Endothelial cell (in vitro differentiated cells): Measurements from ENCODE around the gene NPHP4. TPM values are rescaled to one million over a fixed set of nuclear protein-coding genes. Genes with fewer than 3 reads are reported as not detected.

ENCODE experiments used
- DNase-seq: peaks from one replicate; pipeline ENCODE4 v3.0.0; 2021; ENCODE audit warnings: low spot score
- H3K27ac Mint-ChIP-seq: one replicate; pipeline ENCODE4 v1.8.0; 2021; ENCODE audit warnings: mixed read lengths, inconsistent platforms; ENCODE audit not compliant: unreplicated experiment
- H3K27me3 Mint-ChIP-seq: one replicate; pipeline ENCODE4 v1.8.0; 2021; ENCODE audit warnings: mild to moderate bottlenecking, moderate library complexity, mixed read lengths, inconsistent platforms; ENCODE audit not compliant: unreplicated experiment
- H3K36me3 Mint-ChIP-seq: one replicate; pipeline ENCODE4 v1.8.0; 2021; ENCODE audit warnings: mild to moderate bottlenecking, low read depth, mixed read lengths, inconsistent platforms; ENCODE audit not compliant: unreplicated experiment
- H3K4me1 Mint-ChIP-seq: one replicate; pipeline ENCODE4 v1.8.0; 2021; ENCODE audit warnings: mild to moderate bottlenecking, mixed read lengths, inconsistent platforms; ENCODE audit not compliant: unreplicated experiment
- H3K4me3 Mint-ChIP-seq: one replicate; pipeline ENCODE4 v1.8.0; 2021; ENCODE audit warnings: mild to moderate bottlenecking, mixed read lengths, inconsistent platforms; ENCODE audit not compliant: unreplicated experiment
- H3K9me3 Mint-ChIP-seq: one replicate; pipeline ENCODE4 v1.8.0; 2021; ENCODE audit warnings: mixed read lengths, inconsistent platforms; ENCODE audit not compliant: unreplicated experiment
- total RNA-seq: library from RNA; stranded (reverse); fragmentation: NEBNext Ultra II Directional; extraction: Animal tissue kit (Norgen Biotek cat#: 25700); gene quantifications from one replicate; pipeline ENCODE4 v1.2.1, GENCODE V29; 2021; ENCODE audit not compliant: unreplicated experiment
- TF ChIP-seq, protein P1 (sequence below): fragments of 200-600 bp; sonication (generic); IDR thresholded peaks from one replicate; pipeline ENCODE4 v1.5.0; 2021; ENCODE audit warnings: antibody characterized with exemption; ENCODE audit not compliant: unreplicated experiment

Gene NPHP4
- total RNA-seq, 1 donor from 2014 or later: 15.3 TPM

DNA sequence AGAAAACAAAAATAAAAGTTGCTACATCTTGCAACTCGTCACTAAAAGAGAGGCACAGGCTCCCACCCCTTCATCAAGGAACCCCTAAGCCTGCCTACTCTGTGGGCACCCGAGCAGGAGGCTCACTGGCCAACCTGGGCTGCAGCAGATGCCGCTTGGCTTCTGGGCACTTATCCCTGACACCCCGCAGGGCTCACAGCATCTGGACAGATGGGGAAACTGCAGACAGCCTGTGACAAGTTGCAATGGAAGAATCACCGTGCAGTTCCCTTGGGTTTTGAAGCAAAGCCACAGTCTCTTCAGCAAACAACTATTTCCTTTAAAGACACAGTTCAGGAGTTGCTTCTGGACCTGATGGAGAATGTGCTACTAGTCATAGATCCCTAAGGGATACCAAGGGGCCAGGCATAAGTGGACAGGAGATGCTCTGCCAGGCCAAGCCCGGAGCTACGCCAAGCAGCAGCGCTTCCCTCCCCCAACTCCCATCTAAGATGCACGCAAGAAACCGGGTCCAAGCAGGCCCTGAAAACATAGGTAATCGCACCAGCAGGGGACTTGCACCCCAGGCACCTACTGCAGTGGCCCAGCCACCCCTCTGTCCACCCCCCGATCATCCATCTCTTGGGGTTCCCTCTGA lies 170.6 kb downstream of the NPHP4 start:
- peaks cover 6% of the 10 kb centered on the region for H3K27me3 Mint-ChIP-seq
- H3K4me1 Mint-ChIP-seq: no peaks in the 10 kb centered on the region
- no peak for DNase-seq
- H3K4me3 Mint-ChIP-seq: no peak overlapping the region
- H3K36me3 Mint-ChIP-seq: no peaks in the 10 kb centered on the region
- no peak overlapping the region for H3K27ac Mint-ChIP-seq
- peaks cover 6% of the 10 kb centered on the region for H3K9me3 Mint-ChIP-seq
- TF ChIP-seq, protein P1, sequence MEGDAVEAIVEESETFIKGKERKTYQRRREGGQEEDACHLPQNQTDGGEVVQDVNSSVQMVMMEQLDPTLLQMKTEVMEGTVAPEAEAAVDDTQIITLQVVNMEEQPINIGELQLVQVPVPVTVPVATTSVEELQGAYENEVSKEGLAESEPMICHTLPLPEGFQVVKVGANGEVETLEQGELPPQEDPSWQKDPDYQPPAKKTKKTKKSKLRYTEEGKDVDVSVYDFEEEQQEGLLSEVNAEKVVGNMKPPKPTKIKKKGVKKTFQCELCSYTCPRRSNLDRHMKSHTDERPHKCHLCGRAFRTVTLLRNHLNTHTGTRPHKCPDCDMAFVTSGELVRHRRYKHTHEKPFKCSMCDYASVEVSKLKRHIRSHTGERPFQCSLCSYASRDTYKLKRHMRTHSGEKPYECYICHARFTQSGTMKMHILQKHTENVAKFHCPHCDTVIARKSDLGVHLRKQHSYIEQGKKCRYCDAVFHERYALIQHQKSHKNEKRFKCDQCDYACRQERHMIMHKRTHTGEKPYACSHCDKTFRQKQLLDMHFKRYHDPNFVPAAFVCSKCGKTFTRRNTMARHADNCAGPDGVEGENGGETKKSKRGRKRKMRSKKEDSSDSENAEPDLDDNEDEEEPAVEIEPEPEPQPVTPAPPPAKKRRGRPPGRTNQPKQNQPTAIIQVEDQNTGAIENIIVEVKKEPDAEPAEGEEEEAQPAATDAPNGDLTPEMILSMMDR: no peak

DNA sequence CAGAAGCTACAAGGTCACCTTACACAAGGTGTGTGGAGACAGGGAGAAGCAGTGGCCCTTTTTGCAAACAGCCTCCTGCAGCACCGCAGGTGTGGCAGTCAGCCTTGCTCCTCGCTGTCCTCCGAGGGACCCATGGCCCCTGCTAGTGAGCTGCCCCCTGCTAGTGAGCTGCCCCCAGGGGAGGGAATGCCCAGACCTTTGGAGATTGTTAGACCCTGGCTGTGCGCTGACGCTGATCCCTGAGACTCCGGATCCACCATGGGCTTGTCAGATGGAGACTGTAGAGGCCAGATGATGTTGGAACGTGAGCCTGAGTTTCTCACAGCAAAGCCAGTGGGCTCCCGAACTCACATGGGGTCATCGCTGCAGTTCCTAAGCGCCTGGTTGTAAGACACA lies 172.2 kb downstream of the NPHP4 start:
- H3K27ac Mint-ChIP-seq: no peak overlapping the region
- peaks cover 7% of the 10 kb centered on the region for H3K27me3 Mint-ChIP-seq
- H3K4me1 Mint-ChIP-seq: no peaks in the 10 kb centered on the region
- TF ChIP-seq, protein P1: no peak
- peaks cover 6% of the 10 kb centered on the region for H3K9me3 Mint-ChIP-seq
- no peak for DNase-seq
- no peaks in the 10 kb centered on the region for H3K36me3 Mint-ChIP-seq
- H3K4me3 Mint-ChIP-seq: no peak overlapping the region

DNA sequence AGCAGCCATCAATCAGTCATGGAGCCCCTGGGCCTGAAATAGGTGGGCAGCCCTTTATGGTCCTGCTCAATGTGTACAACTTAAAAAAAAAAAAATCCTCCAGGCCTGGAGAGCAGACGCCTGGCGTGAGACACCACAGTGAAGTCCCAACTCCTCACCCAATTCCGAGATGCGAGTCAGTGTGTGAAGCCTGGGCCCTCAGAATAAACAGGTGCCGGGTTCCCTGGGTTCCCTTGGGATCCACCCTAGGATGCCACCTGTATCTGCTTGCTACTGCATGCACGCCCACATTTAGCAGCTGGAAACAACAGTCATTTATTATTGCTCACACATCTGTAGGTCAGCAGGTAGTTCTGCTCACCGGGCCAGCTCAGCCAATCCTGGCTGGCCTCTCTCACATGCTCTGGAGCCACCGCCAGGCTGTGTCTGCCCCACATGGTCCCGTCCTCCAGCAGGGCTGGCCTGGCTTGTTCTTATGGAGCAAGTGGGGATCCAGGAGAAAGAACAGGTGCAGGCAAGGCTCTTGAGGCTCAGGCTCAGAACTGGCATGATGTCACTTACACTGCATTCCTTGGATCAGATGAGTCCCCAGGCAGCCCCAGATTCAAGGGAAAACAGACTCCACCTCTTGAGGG lies 172.7 kb downstream of the NPHP4 start:
- H3K4me3 Mint-ChIP-seq: no peak overlapping the region
- peaks cover 6% of the 10 kb centered on the region for H3K9me3 Mint-ChIP-seq
- TF ChIP-seq, protein P1: no peak
- peaks cover 7% of the 10 kb centered on the region for H3K27me3 Mint-ChIP-seq
- no peak overlapping the region for H3K27ac Mint-ChIP-seq
- no peak for DNase-seq
- H3K36me3 Mint-ChIP-seq: no peaks in the 10 kb centered on the region
- no peaks in the 10 kb centered on the region for H3K4me1 Mint-ChIP-seq

DNA sequence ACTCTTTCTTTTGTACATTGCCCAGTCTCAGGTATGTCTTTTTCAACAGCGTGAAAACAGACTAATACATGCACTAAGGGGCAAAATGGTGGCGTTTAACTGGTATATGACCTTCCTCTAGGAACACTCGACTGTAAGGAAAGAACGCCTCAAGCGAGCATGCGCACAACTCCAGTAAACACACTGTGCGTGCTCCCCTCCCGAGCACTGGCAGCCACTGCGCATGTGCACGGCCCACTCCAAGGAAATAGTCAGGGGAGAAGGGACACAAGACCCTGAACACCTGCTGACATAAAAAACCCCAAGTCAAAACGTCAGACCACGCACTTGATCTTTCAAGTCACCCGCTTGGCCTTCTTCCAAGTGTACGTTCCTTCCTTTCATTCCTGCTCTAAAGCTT lies 173.5 kb downstream of the NPHP4 start:
- H3K4me1 Mint-ChIP-seq: no peaks in the 10 kb centered on the region
- H3K4me3 Mint-ChIP-seq: no peak overlapping the region
- TF ChIP-seq, protein P1: no peak
- no peak overlapping the region for H3K27ac Mint-ChIP-seq
- DNase-seq: no peak
- H3K9me3 Mint-ChIP-seq: peaks cover 6% of the 10 kb centered on the region
- H3K27me3 Mint-ChIP-seq: peaks cover 7% of the 10 kb centered on the region
- H3K36me3 Mint-ChIP-seq: no peaks in the 10 kb centered on the region

DNA sequence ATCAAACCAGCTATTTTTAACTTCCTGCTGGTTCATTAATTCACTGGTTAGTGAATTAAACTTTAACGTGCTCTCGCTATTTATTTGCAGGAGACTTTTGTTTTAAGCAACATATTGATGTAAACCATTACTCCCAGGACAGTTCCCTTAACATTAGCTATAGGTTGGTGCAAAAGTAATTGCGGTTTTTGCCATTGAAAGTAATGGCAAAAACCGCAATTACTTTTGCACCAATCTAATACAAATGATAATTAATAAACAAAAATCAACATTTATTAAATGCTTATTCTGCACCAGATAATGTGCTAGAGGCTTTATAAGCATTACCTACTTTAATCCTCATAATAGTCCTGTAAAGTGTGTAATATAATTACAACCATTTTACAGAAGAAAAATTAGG lies 176.5 kb downstream of the NPHP4 start:
- no peak overlapping the region for H3K4me3 Mint-ChIP-seq

More for the DNA sequence above, 176.5 kb downstream of the NPHP4 start:
- Mint-ChIP-seq H3K27me3 (peaks cover 5% of the 10 kb centered on the region), H3K27ac (no peak overlapping the region), H3K36me3 (no peaks in the 10 kb centered on the region), H3K4me1 (no peaks in the 10 kb centered on the region), H3K9me3 (peaks cover 6% of the 10 kb centered on the region)
- no peak for DNase-seq
- TF ChIP-seq, protein P1: no peak
